H1 (cell line): ENCODE measurements around the gene SLC8A1. TPM values are rescaled to one million over a fixed set of nuclear protein-coding genes. Genes with fewer than 3 reads are reported as not detected.

ENCODE experiments used
- CTCF ChIA-PET: fragments of 300-600 bp; sonication (Branson Sonifier 250); formaldehyde crosslinking; loops from one replicate; lab custom pipeline; 2021; ENCODE audit not compliant: partially characterized antibody; lab: Charles Lee
- POLR2A ChIA-PET: fragments of 300-600 bp; sonication (Branson Sonifier 250); formaldehyde crosslinking; loops from one replicate; lab custom pipeline; 2021; ENCODE audit warnings: inconsistent platforms; ENCODE audit not compliant: partially characterized antibody; lab: Charles Lee
- DNase-seq, 2 experiments: peaks; one replicate each; pipeline versions ENCODE4 v3.0.0 to v3.0.0-alpha.2; 2010 to 2022; ENCODE audit warnings: low spot score in 2 of 2, low read depth in 1 of 2, mixed read lengths in 1 of 2
- FAIRE-seq: peaks from 2 replicates; lab custom pipeline; 2011; peaks lifted over from hg19 to GRCh38; lab: Jason Lieb, UNC
- H2AFZ ChIP-seq: 2 replicates; pipeline ENCODE4 v1.8.1; 2012; ENCODE audit warnings: low read length, inconsistent platforms
- H2AK5ac ChIP-seq: 2 replicates; pipeline ENCODE4 v1.6.1; 2013; ENCODE audit warnings: low read depth, low read length
- H2BK120ac ChIP-seq: replicated peaks from 2 replicates; pipeline ENCODE3; 2013; ENCODE audit warnings: low read depth, low read length, inconsistent platforms
- H2BK12ac ChIP-seq: 2 replicates; pipeline ENCODE4 v1.6.1; 2013; ENCODE audit warnings: low read depth, low read length
- H2BK15ac ChIP-seq: 2 replicates; pipeline ENCODE4 v1.6.1; 2013; ENCODE audit warnings: low read length
- H2BK20ac ChIP-seq: 2 replicates; pipeline ENCODE4 v1.6.1; 2013; ENCODE audit warnings: low read length
- H2BK5ac ChIP-seq: 2 replicates; pipeline ENCODE4 v1.6.1; 2013; ENCODE audit warnings: low read depth, low read length
- H3K14ac ChIP-seq: 2 replicates; pipeline ENCODE4 v1.6.1; 2013; ENCODE audit warnings: inconsistent platforms; ENCODE audit not compliant: insufficient read length
- H3K18ac ChIP-seq: 2 replicates; pipeline ENCODE4 v1.6.1; 2013; ENCODE audit warnings: low read length; ENCODE audit errors: extremely low read depth
- H3K23ac ChIP-seq: 2 replicates; pipeline ENCODE4 v1.6.1; 2013; ENCODE audit warnings: inconsistent platforms; ENCODE audit not compliant: insufficient read length
- H3K23me2 ChIP-seq: 2 replicates; pipeline ENCODE4 v1.6.1; 2013; ENCODE audit warnings: low read depth, low read length
- H3K27ac ChIP-seq: 2 replicates; pipeline ENCODE4 v1.6.1; 2011; ENCODE audit warnings: low read depth, low read length, inconsistent platforms
- H3K27me3 ChIP-seq, 4 experiments: replicated peaks in 1 of 4; 1 replicate in 1 of 4; 2 replicates in 3 of 4; pipeline versions ENCODE4 v1.6.1 to v1.8.1; 2011 to 2013; ENCODE audit warnings: low read length in 3 of 4, mild to moderate bottlenecking in 3 of 4, inconsistent platforms in 2 of 4, mixed read lengths in 2 of 4, moderate library complexity in 1 of 4; ENCODE audit not compliant: control insufficient read depth in 3 of 4, insufficient read depth in 3 of 4; ENCODE audit errors: extremely low read depth in 1 of 4
- H3K36me3 ChIP-seq, 4 experiments: 2 replicates each; pipeline versions ENCODE4 v1.6.1 to v1.8.1; 2011 to 2013; ENCODE audit warnings: mild to moderate bottlenecking in 4 of 4, low read length in 3 of 4, moderate library complexity in 2 of 4, control low read depth in 1 of 4, inconsistent platforms in 1 of 4; ENCODE audit not compliant: insufficient read depth in 4 of 4, control insufficient read depth in 2 of 4
- H3K4ac ChIP-seq: replicated peaks from 2 replicates; pipeline ENCODE3; 2013; ENCODE audit warnings: low read length, low read depth, mixed read lengths, inconsistent platforms; ENCODE audit not compliant: insufficient read length
- H3K4me1 ChIP-seq, 4 experiments: replicated peaks in 1 of 4; 1 replicate in 1 of 4; 2 replicates in 3 of 4; pipeline versions ENCODE4 v1.6.1 to v1.8.1; 2011 to 2013; ENCODE audit warnings: low read length in 3 of 4, inconsistent platforms in 2 of 4, mixed read lengths in 1 of 4; ENCODE audit not compliant: insufficient read depth in 4 of 4, control insufficient read depth in 3 of 4
- H3K4me2 ChIP-seq, 2 experiments: 2 replicates each; pipeline versions ENCODE4 v1.6.1 to v1.8.1; 2011 to 2013; ENCODE audit warnings: low read depth in 2 of 2, low read length in 2 of 2, control low read depth in 1 of 2, inconsistent platforms in 1 of 2, mild to moderate bottlenecking in 1 of 2; ENCODE audit not compliant: insufficient read depth in 1 of 2
- H3K4me3 ChIP-seq, 4 experiments: fragments of 200-600, 300-600 bp in 1 of 4; sonication (generic), shearing (Covaris generic), sonication (Bioruptor Twin) in 1 of 4; 2 replicates each; pipeline versions ENCODE4 v1.5.1 to v1.8.1; 2011 to 2016; ENCODE audit warnings: low read length in 4 of 4, low read depth in 3 of 4, control low read depth in 2 of 4, inconsistent platforms in 2 of 4, mild to moderate bottlenecking in 2 of 4, mixed read lengths in 1 of 4, moderate library complexity in 1 of 4; ENCODE audit not compliant: insufficient read depth in 2 of 4; ENCODE audit errors: extremely low read depth in 1 of 4
- H3K56ac ChIP-seq: replicated peaks from 2 replicates; pipeline ENCODE3; 2013; ENCODE audit warnings: low read depth, mild to moderate bottlenecking, mixed read lengths, low read length, inconsistent platforms; ENCODE audit not compliant: insufficient read length
- H3K79me1 ChIP-seq: 2 replicates; pipeline ENCODE4 v1.6.1; 2013; ENCODE audit warnings: low read depth, low read length, control low read depth
- H3K79me2 ChIP-seq, 2 experiments: 2 replicates each; pipeline versions ENCODE4 v1.6.1 to v1.8.1; 2012 to 2013; ENCODE audit warnings: low read length in 2 of 2, mild to moderate bottlenecking in 2 of 2, inconsistent platforms in 1 of 2; ENCODE audit not compliant: insufficient read depth in 2 of 2, control insufficient read depth in 1 of 2
- H3K9ac ChIP-seq, 4 experiments: replicated peaks in 1 of 4; 1 replicate in 1 of 4; 2 replicates in 3 of 4; pipeline versions ENCODE4 v1.6.1 to v1.8.1; 2011 to 2013; ENCODE audit warnings: low read depth in 3 of 4, low read length in 3 of 4, control low read depth in 2 of 4, mild to moderate bottlenecking in 2 of 4, moderate library complexity in 2 of 4, inconsistent platforms in 1 of 4; ENCODE audit errors: extremely low read depth in 1 of 4
- H3K9me3 ChIP-seq, 2 experiments: 2 replicates each; pipeline versions ENCODE4 v1.6.1 to v1.8.1; 2012 to 2013; ENCODE audit warnings: mild to moderate bottlenecking in 2 of 2, moderate library complexity in 2 of 2, control low read depth in 1 of 2, inconsistent platforms in 1 of 2, low read depth in 1 of 2, low read length in 1 of 2, mixed read lengths in 1 of 2; ENCODE audit not compliant: insufficient read depth in 2 of 2
- H4K20me1 ChIP-seq, 2 experiments: replicated peaks in 1 of 2; 2 replicates each; pipeline versions ENCODE3 to v1.8.1; 2011 to 2013; ENCODE audit warnings: inconsistent platforms in 2 of 2, low read length in 2 of 2, mild to moderate bottlenecking in 1 of 2; ENCODE audit not compliant: insufficient read depth in 2 of 2, control insufficient read depth in 1 of 2
- H4K5ac ChIP-seq: 2 replicates; pipeline ENCODE4 v1.6.1; 2013; ENCODE audit warnings: low read length, low read depth, mixed read lengths, inconsistent platforms; ENCODE audit not compliant: insufficient read length
- H4K8ac ChIP-seq: 2 replicates; pipeline ENCODE4 v1.8.0; 2013; ENCODE audit warnings: mild to moderate bottlenecking, moderate library complexity, low read length, inconsistent platforms; ENCODE audit not compliant: insufficient read depth; ENCODE audit errors: extremely low read depth
- H4K91ac ChIP-seq: replicated peaks from 2 replicates; pipeline ENCODE3; 2013; ENCODE audit warnings: low read length, mixed read lengths, inconsistent platforms; ENCODE audit not compliant: insufficient read length
- GABPA ChIP-seq: IDR thresholded peaks from 2 replicates; pipeline ENCODE4 v1.6.1; 2011; ENCODE audit warnings: mild to moderate bottlenecking, low read length, moderate library complexity, borderline replicate concordance; ENCODE audit not compliant: insufficient read depth
- WGBS, 2 experiments: shearing (Covaris generic) in 1 of 2; methylation state at CpG; one replicate each; pipeline versions ENCODE4 v1.1.6 to v1.1.7; 2013 to 2015; ENCODE audit warnings: low lambda C conversion rate in 2 of 2, mixed read lengths in 2 of 2, inconsistent platforms in 1 of 2, low coverage in 1 of 2, missing lambda C conversion rate in 1 of 2; ENCODE audit not compliant: insufficient replicate concordance in 2 of 2, insufficient coverage in 1 of 2, insufficient read length in 1 of 2; ENCODE audit errors: extremely low coverage in 1 of 2, missing lambda C conversion rate in 1 of 2; 5-methylcytosine and 5-hydroxymethylcytosine counted together
- polyA plus RNA-seq, 7 experiments: library from polyadenylated mRNA; depleted of rRNA in 3 of 7; stranded (reverse) in 5 of 7; unstranded in 2 of 7; fragments of >200 nt in 5 of 7; fragments of 200-250 nt in 2 of 7; gene quantifications; 1 replicate in 5 of 7; 2 replicates in 1 of 7; 4 replicates in 1 of 7; pipeline versions ENCODE4 v1.2.1 to v1.2.3, GENCODE V29; 2011 to 2013; ENCODE audit warnings: missing spikeins in 2 of 7, mixed read lengths in 2 of 7
- total RNA-seq: library from RNA; stranded (reverse); fragmentation: NEBNext Ultra II Directional; extraction: Animal tissue kit (Norgen Biotek cat#: 25700); gene quantifications from 2 replicates; pipeline ENCODE4 v1.2.1, GENCODE V29; 2021

SLC8A1 gene
- total and polyA plus RNA-seq, 2 of the 8 experiments (the other 6 are each of a cell fraction or from before 2014, with no cell fraction given): 0.68 to 3.6 TPM

GRCh38 chr2:40415391-40415790 lies 36.5 kb downstream of the SLC8A1 start:
- H3K4me1 ChIP-seq: no peaks in the 10 kb centered on the region
- no peaks in the 10 kb centered on the region for H4K20me1 ChIP-seq
- H3K79me1 ChIP-seq: no peaks in the 10 kb centered on the region
- H3K36me3 ChIP-seq: no peaks in the 10 kb centered on the region
- H2BK20ac ChIP-seq: no peak overlapping the region
- H2BK120ac ChIP-seq: no peak overlapping the region
- no peak for FAIRE-seq
- H3K23ac ChIP-seq: no peak overlapping the region
- no peak overlapping the region for H4K8ac ChIP-seq
- no peak overlapping the region for H4K5ac ChIP-seq
- no peak overlapping the region for H2AFZ ChIP-seq
- H3K4me2 ChIP-seq: no peak overlapping the region
- no peak overlapping the region for H3K56ac ChIP-seq
- no peak overlapping the region for H2BK15ac ChIP-seq
- WGBS, 2 experiments: 93% methylated on average over 2 of the region's 2 CpGs; no CpG with 5 or more reads in 1 of the 2 experiments
- no peak overlapping the region for H2AK5ac ChIP-seq
- no peak overlapping the region for H2BK12ac ChIP-seq
- H3K9ac ChIP-seq: no peak overlapping the region
- H4K91ac ChIP-seq: no peak overlapping the region
- H3K4me3 ChIP-seq: no peak overlapping the region
- no peak overlapping the region for H3K4ac ChIP-seq
- no peaks in the 10 kb centered on the region for H3K27me3 ChIP-seq
- no peaks in the 10 kb centered on the region for H3K23me2 ChIP-seq
- H3K9me3 ChIP-seq: no peaks in the 10 kb centered on the region
- TF ChIP-seq GABPA: no peak
- no peak overlapping the region for H2BK5ac ChIP-seq
- no peak for DNase-seq
- ChIA-PET CTCF (interaction anchor here (0.6 kb wide), 1 partner anchor 338 kb away, joined by 3 read pairs; no protein-coding TSS in a partner anchor), POLR2A (no interaction called here)
- no peak overlapping the region for H3K14ac ChIP-seq
- H3K79me2 ChIP-seq: no peaks in the 10 kb centered on the region
- H3K27ac ChIP-seq: no peak overlapping the region
- H3K18ac ChIP-seq: no peak overlapping the region
